HL-60 (cell line): Measurements from ENCODE around the gene PSTK.

ENCODE experiments used
- CTCF ChIP-seq: IDR thresholded peaks from one replicate; pipeline ENCODE4 v1.5.1; 2011; ENCODE audit warnings: low read length, control low read depth, inconsistent platforms; ENCODE audit not compliant: insufficient read depth
- GABPA ChIP-seq: IDR thresholded peaks from 2 replicates; pipeline ENCODE4 v1.6.1; 2012; ENCODE audit warnings: low read depth
- POLR2AphosphoS5 ChIP-seq: IDR thresholded peaks from 2 replicates; pipeline ENCODE4 v1.6.1; 2012; ENCODE audit warnings: low read depth
- REST ChIP-seq: IDR thresholded peaks from 2 replicates; pipeline ENCODE4 v1.6.1; 2012; ENCODE audit warnings: low read depth; ENCODE audit not compliant: insufficient replicate concordance

- no peak for TF ChIP-seq CTCF
- TF ChIP-seq GABPA: no peak
- TF ChIP-seq POLR2AphosphoS5: no peak
- no peak for TF ChIP-seq REST
Observed at GRCh38 chr10:122983898-122984297, 3.7 kb downstream of the PSTK start.
